HepG2 (cell line): ENCODE data around the gene BAIAP3. TPM values are rescaled to one million over a fixed set of nuclear protein-coding genes. Genes with fewer than 3 reads are reported as not detected.
A peak's percentile ranks its signal among the peaks of the same experiment; 100 is the strongest.

Source experiments
- ATAC-seq: fragments of 200-7000 bp; cut with Tn5 transposase; 3 replicates; pipeline ENCODE4 v1.9.1; 2020; ENCODE audit warnings: mild to moderate bottlenecking, moderate library complexity
- BruUV-seq: library from RNA; stranded (reverse); fragments of 400-500 nt; replicated peaks from 2 replicates; lab custom pipeline; 2021; lab: Mats Ljungman, UMichigan
- CTCF ChIA-PET: fragments of 300-600 bp; formaldehyde crosslinking; extraction: SDS; loops from one replicate; lab custom pipeline; 2021; ENCODE audit warnings: low total read pairs, inconsistent platforms, low intra/inter-chr PET ratio; lab: Yijun Ruan, JAX
- POLR2A ChIA-PET: fragments of 350-600 bp; sonication (Branson Sonifier 250); formaldehyde crosslinking; loops from one replicate; lab custom pipeline; 2020; ENCODE audit warnings: antibody characterized with exemption, inconsistent platforms; lab: Yijun Ruan, JAX
- DNase-seq: peaks from one replicate; pipeline ENCODE4 v3.0.0-alpha.2; 2015; ENCODE audit warnings: low spot score
- FAIRE-seq: peaks from 3 replicates; lab custom pipeline; 2011; peaks lifted over from hg19 to GRCh38; lab: Jason Lieb, UNC
- H2AFZ ChIP-seq: one replicate; pipeline ENCODE4 v1.6.1; 2011; ENCODE audit warnings: low read length, inconsistent platforms
- H3K27ac ChIP-seq: fragments of 300-600 bp; 3 replicates; pipeline ENCODE4 v1.8.0; 2011; ENCODE audit warnings: mixed run types, mild to moderate bottlenecking, mixed read lengths, low read length, inconsistent platforms; ENCODE audit not compliant: insufficient read depth; ENCODE audit errors: extremely low read length
- H3K27me3 ChIP-seq, 2 experiments: fragments of 200-600 bp in 1 of 2; 2 replicates in 1 of 2; 3 replicates in 1 of 2; pipeline versions ENCODE4 v1.6.0 to v1.8.0; 2011; ENCODE audit warnings: low read length in 2 of 2, mild to moderate bottlenecking in 2 of 2, moderate library complexity in 2 of 2, inconsistent platforms in 1 of 2; ENCODE audit not compliant: insufficient read depth in 2 of 2, control insufficient read depth in 1 of 2
- H3K36me3 ChIP-seq, 2 experiments: fragments of 200-600 bp in 1 of 2; replicated peaks in 1 of 2; 2 replicates in 1 of 2; 3 replicates in 1 of 2; pipeline versions ENCODE4 v1.5.1 to v1.8.0; 2011; ENCODE audit warnings: low read length in 2 of 2, inconsistent platforms in 1 of 2; ENCODE audit not compliant: insufficient read depth in 2 of 2, control insufficient read depth in 1 of 2
- H3K4me1 ChIP-seq: 2 replicates; pipeline ENCODE4 v1.5.1; 2012; ENCODE audit warnings: low read length, inconsistent platforms; ENCODE audit not compliant: insufficient read depth
- H3K4me2 ChIP-seq: 2 replicates; pipeline ENCODE4 v1.6.0; 2011; ENCODE audit warnings: low read depth, low read length, inconsistent platforms
- H3K4me3 ChIP-seq, 3 experiments: fragments of 200-600 bp in 1 of 3; sonication (generic), shearing (Covaris generic) in 1 of 3; replicated peaks in 1 of 3; 2 replicates each; pipeline ENCODE4 v1.5.1; 2011 to 2016; ENCODE audit warnings: low read length in 3 of 3, inconsistent platforms in 2 of 3, low read depth in 2 of 3, mild to moderate bottlenecking in 2 of 3, control low read depth in 1 of 3, mixed read lengths in 1 of 3; ENCODE audit not compliant: insufficient read depth in 1 of 3
- H3K79me2 ChIP-seq: one replicate; pipeline ENCODE4 v1.6.1; 2011; ENCODE audit warnings: low read length, inconsistent platforms; ENCODE audit not compliant: insufficient read depth
- H3K9ac ChIP-seq: 2 replicates; pipeline ENCODE4 v1.6.0; 2011; ENCODE audit warnings: mild to moderate bottlenecking, low read depth, low read length, inconsistent platforms; ENCODE audit not compliant: insufficient read depth
- H3K9me3 ChIP-seq: 2 replicates; pipeline ENCODE4 v1.5.1; 2012; ENCODE audit warnings: mild to moderate bottlenecking, low read length
- H4K20me1 ChIP-seq: 2 replicates; pipeline ENCODE4 v1.6.0; 2011; ENCODE audit warnings: inconsistent platforms, mild to moderate bottlenecking, low read length, moderate library complexity; ENCODE audit not compliant: insufficient read depth
- DNMT1 ChIP-seq: sonication (generic); formaldehyde crosslinking; IDR thresholded peaks from 2 replicates; pipeline ENCODE4 v1.5.1; 2020; ENCODE audit warnings: mild to moderate bottlenecking, missing genetic modification reagents
- HHEX ChIP-seq: IDR thresholded peaks from 2 replicates; pipeline ENCODE4 v1.6.1; 2016; ENCODE audit warnings: control low read depth
- KDM6A ChIP-seq: IDR thresholded peaks from 2 replicates; pipeline ENCODE4 v1.6.1; 2016; ENCODE audit warnings: low read depth
- MIER2 ChIP-seq: IDR thresholded peaks from 2 replicates; pipeline ENCODE4 v1.6.1; 2016; ENCODE audit warnings: missing biosample characterization, missing genetic modification reagents
- PCBP1 ChIP-seq: fragments of 200-400 bp; formaldehyde crosslinking; IDR thresholded peaks from 2 replicates; pipeline ENCODE4 v1.6.1; 2017; ENCODE audit warnings: mild to moderate bottlenecking, low read depth, low read length, borderline replicate concordance
- PTBP1 ChIP-seq: fragments of 200-400 bp; formaldehyde crosslinking; IDR thresholded peaks from 2 replicates; pipeline ENCODE4 v1.6.1; 2018; ENCODE audit warnings: low read length, low read depth; ENCODE audit not compliant: poor library complexity, severe bottlenecking
- RBM22 ChIP-seq: fragments of 200-400 bp; formaldehyde crosslinking; optimal IDR thresholded peaks from 2 replicates; pipeline ENCODE3; 2017; ENCODE audit warnings: mild to moderate bottlenecking, low read length, moderate library complexity
- RFX3 ChIP-seq: IDR thresholded peaks from 2 replicates; pipeline ENCODE4 v1.6.1; 2016; ENCODE audit warnings: missing biosample characterization, missing genetic modification reagents
- SNRNP70 ChIP-seq: fragments of 200-400 bp; formaldehyde crosslinking; IDR thresholded peaks from 2 replicates; pipeline ENCODE4 v1.6.1; 2017; ENCODE audit warnings: mild to moderate bottlenecking, low read depth, low read length, moderate library complexity
- SP1 ChIP-seq, 2 experiments: fragments of 450-650 bp in 1 of 2; sonication (generic) in 1 of 2; formaldehyde crosslinking in 1 of 2; IDR thresholded peaks; 2 replicates each; pipeline versions ENCODE4 v1.4.0 to v1.6.1; 2016 to 2020; ENCODE audit warnings: missing genetic modification reagents in 1 of 2
- SP5 ChIP-seq: IDR thresholded peaks from 2 replicates; pipeline ENCODE4 v1.6.1; 2016; ENCODE audit warnings: low read depth, borderline replicate concordance
- TRIM24 ChIP-seq: sonication (generic); formaldehyde crosslinking; IDR thresholded peaks from 2 replicates; pipeline ENCODE4 v1.8.0; 2022; ENCODE audit warnings: mild to moderate bottlenecking, missing genetic modification reagents
- YEATS2 ChIP-seq: sonication (generic); formaldehyde crosslinking; IDR thresholded peaks from 2 replicates; pipeline ENCODE4 v1.4.0; 2020; ENCODE audit warnings: missing genetic modification reagents, borderline replicate concordance
- ZBTB20 ChIP-seq: sonication (generic); formaldehyde crosslinking; IDR thresholded peaks from 2 replicates; pipeline ENCODE4 v1.8.1; 2023; ENCODE audit warnings: missing genetic modification reagents, low read depth, mild to moderate bottlenecking, borderline replicate concordance
- ZFP62 ChIP-seq: sonication (generic); formaldehyde crosslinking; IDR thresholded peaks from 2 replicates; pipeline ENCODE4 v1.4.0; 2020; ENCODE audit warnings: missing genetic modification reagents
- ZFP90 ChIP-seq: sonication (generic); formaldehyde crosslinking; IDR thresholded peaks from 2 replicates; pipeline ENCODE4 v1.8.0; 2022; ENCODE audit warnings: missing genetic modification reagents, mild to moderate bottlenecking, inconsistent platforms, borderline replicate concordance
- ZNF317 ChIP-seq: sonication (generic); formaldehyde crosslinking; IDR thresholded peaks from 2 replicates; pipeline ENCODE4 v1.5.0; 2020; ENCODE audit warnings: mild to moderate bottlenecking, missing genetic modification reagents
- ZNF75D ChIP-seq: sonication (generic); formaldehyde crosslinking; IDR thresholded peaks from 2 replicates; pipeline ENCODE4 v1.8.1; 2023; ENCODE audit warnings: missing genetic modification reagents, mild to moderate bottlenecking, borderline replicate concordance
- ZNF761 ChIP-seq: sonication (generic); formaldehyde crosslinking; conservative IDR thresholded peaks from 2 replicates; pipeline ENCODE4 v1.4.0; 2020; ENCODE audit warnings: mild to moderate bottlenecking, missing genetic modification reagents
- ZNF792 ChIP-seq: IDR thresholded peaks from 2 replicates; pipeline ENCODE4 v1.6.1; 2016
- ZNF850 ChIP-seq: sonication (generic); formaldehyde crosslinking; conservative IDR thresholded peaks from 2 replicates; pipeline ENCODE4 v1.9.0; 2021; ENCODE audit warnings: mild to moderate bottlenecking, missing genetic modification reagents
- ZNF891 ChIP-seq: sonication (generic); formaldehyde crosslinking; IDR thresholded peaks from 2 replicates; pipeline ENCODE4 v1.5.0; 2020; ENCODE audit warnings: mild to moderate bottlenecking, missing genetic modification reagents
- ZSCAN22 ChIP-seq: sonication (generic); formaldehyde crosslinking; IDR thresholded peaks from 2 replicates; pipeline ENCODE4 v1.4.0; 2020; ENCODE audit warnings: mild to moderate bottlenecking, missing genetic modification reagents
- WGBS: methylation state at CpG from one replicate; pipeline ENCODE4 v1.1.6; 2017; ENCODE audit warnings: low lambda C conversion rate; 5-methylcytosine and 5-hydroxymethylcytosine counted together
- in situ Hi-C: cut with HindIII; loops from 2 replicates; pipeline ENCODE4 v1.10.0; 2017; ENCODE audit warnings: low pct_unique_long_range_greater_than_20kb; ENCODE audit not compliant: extremely low pct_ligation_motif_present
- intact Hi-C: fragments of 100-400 bp; cut with micrococcal nuclease; formaldehyde crosslinking; loops from one replicate; pipeline ENCODE4 v1.10.0; 2022; ENCODE audit not compliant: unreplicated experiment
- polyA plus RNA-seq, 8 experiments: library from polyadenylated mRNA; depleted of rRNA in 3 of 8; stranded (reverse) in 7 of 8; unstranded in 1 of 8; fragments of >200 nt; fragmentation: Illumina TruSeq in 4 of 8; extraction: Trizol in 4 of 8; gene quantifications; 2 replicates each; pipeline versions ENCODE4 v1.2.1 to v1.2.3, GENCODE V29; 2011 to 2016; ENCODE audit warnings: low read depth in 4 of 8, missing spikeins in 1 of 8, mixed read lengths in 1 of 8; ENCODE audit not compliant: insufficient read depth in 1 of 8
- total RNA-seq, 5 experiments: library from RNA; depleted of rRNA; stranded (reverse); fragments of >200 nt; fragmentation: Illumina TruSeq; extraction: Trizol; gene quantifications; 2 replicates each; pipeline ENCODE4 v1.2.3, GENCODE V29; 2016; ENCODE audit warnings: low read depth in 1 of 5
- TF ChIP-seq, protein P1 (sequence below): sonication (generic); formaldehyde crosslinking; IDR thresholded peaks from 2 replicates; pipeline ENCODE4 v1.8.0; 2022; ENCODE audit warnings: missing genetic modification reagents, mild to moderate bottlenecking, inconsistent platforms, borderline replicate concordance
- TF ChIP-seq, protein P2 (sequence below): sonication (generic); formaldehyde crosslinking; IDR thresholded peaks from 2 replicates; pipeline ENCODE4 v1.4.0; 2020; ENCODE audit warnings: missing genetic modification reagents

The BAIAP3 gene
- total and polyA plus RNA-seq, 2 of the 13 experiments (the other 11 are each of a cell fraction or from before 2014, with no cell fraction given): 3.2 to 5.7 TPM

DNA sequence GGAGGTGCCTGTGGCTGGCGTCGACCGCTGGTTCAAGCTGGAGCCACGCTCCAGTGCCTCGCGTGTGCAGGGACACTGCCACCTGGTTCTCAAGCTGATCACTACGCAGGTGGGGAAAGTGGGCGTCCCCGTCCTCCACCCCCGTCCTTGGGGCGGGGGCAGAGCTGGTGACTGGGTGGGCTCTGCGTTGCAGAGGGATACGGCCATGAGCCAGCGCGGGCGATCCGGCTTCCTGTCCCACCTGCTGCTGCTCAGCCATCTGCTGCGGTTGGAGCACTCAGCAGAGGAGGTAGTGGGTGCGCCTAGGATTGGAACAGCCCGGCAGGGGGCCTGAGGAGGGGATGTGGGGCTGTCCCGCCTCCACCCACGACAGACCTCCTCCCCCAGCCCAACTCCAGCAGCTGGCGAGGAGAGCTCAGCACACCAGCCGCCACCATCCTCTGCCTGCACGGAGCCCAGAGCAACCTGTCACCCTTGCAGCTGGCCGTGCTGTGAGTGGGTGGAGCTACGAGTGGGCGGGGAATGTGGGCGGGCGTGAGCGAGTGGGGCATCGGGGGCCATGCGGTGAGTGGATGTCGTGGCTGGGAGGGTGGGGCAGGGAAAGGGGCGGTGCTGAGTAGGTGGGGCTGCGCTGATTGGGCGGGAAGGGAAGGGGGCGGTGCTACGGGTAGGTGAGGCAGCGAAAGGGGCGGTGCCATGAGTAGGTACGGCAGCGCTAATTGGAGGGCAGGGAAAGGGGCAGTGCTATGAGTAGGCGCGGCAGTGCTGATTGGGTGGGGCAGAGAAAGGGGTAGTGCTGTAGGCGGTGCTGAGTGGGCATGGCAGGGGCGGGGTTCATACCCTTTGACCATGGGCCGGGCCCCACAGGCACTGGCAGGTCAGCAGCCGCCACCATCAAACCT, 9.3 kb downstream of the BAIAP3 start:
- POLR2A ChIA-PET: interaction anchor here (0.6 to 2.3 kb wide), 8 partner anchors 11 to 169 kb away, joined by 3 to 25 read pairs (median 4); partner anchors contain the start of genes BAIAP3, UBE2I and UQCC4
- Histone ChIP-seq H2AFZ (no peak overlapping the region), H3K27me3 (peaks cover 4 to 29% of the 10 kb centered on the region in 2 experiments; a peak in 3 of 5 replicates), H3K79me2 (no peaks in the 10 kb centered on the region), H3K27ac (no peak overlapping the region), H3K4me3 (peak overlapping the region; percentile 60 to 87 (median 71)), H3K4me2 (peak overlapping the region; percentile 99), H3K4me1 (peaks cover 19% of the 10 kb centered on the region), H3K9ac (peak overlapping the region; percentile 57), H3K9me3 (no peaks in the 10 kb centered on the region), H3K36me3 (no peaks in the 10 kb centered on the region; a peak in 1 of 5 replicates), H4K20me1 (no peaks in the 10 kb centered on the region)
- CTCF ChIA-PET: no interaction called here
- 2% methylated on average over 26 of the region's 49 CpGs for WGBS
- ATAC-seq (peak; percentile 93), DNase-seq (peak; percentile 96), FAIRE-seq (peak; percentile 93)
- intact Hi-C loops: no loop called here
- BruUV-seq: no TSS peak
- in situ Hi-C loops: no loop called here
- TF ChIP-seq ZNF891 (CRISPR knock-in tag) (0 out of 2 replicates have a peak, but pooled peaks have one; percentile 20), RFX3 (CRISPR knock-in tag) (no peak), HHEX (CRISPR knock-in tag) (no peak), ZFP90 (CRISPR knock-in tag) (no peak), PTBP1 (no peak), ZNF75D (no peak), ZBTB20 (no peak), ZNF761 (CRISPR knock-in tag) (no peak), ZNF317 (no peak), KDM6A (CRISPR knock-in tag) (no peak), ZNF792 (CRISPR knock-in tag) (no peak), ZNF850 (CRISPR knock-in tag) (no peak), SP1 (IDR thresholded peaks at IDR 0.05) (peak; percentile 99), SP1 (CRISPR knock-in tag; IDR thresholded peaks at IDR 0.05) (peak; percentile 99), PCBP1 (peak; percentile 40; the same call in 1 of the 2 replicates), RBM22 (no peak), DNMT1 (CRISPR knock-in tag) (no peak), ZFP62 (CRISPR knock-in tag) (no peak), ZSCAN22 (CRISPR knock-in tag) (peak; percentile 99), MIER2 (no peak), YEATS2 (0 out of 2 replicates have a peak, but pooled peaks have one; percentile 23), TRIM24 (no peak), SP5 (CRISPR knock-in tag) (peak; percentile 76), SNRNP70 (no peak)
- TF ChIP-seq, protein P1, sequence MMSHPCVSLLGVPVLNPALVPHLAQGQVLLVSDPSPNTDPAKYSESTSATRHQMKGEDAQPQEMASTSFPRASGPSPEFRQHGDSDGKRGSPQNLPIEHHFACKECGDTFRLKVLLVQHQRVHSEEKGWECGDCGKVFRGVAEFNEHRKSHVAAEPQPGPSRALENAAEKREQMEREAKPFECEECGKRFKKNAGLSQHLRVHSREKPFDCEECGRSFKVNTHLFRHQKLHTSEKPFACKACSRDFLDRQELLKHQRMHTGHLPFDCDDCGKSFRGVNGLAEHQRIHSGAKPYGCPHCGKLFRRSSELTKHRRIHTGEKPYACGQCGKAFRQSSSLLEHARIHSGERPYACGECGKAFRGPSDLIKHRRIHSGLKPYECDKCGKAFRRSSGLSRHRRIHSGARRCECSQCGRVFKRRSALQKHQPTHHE (CRISPR knock-in tag): 0 out of 2 replicates have a peak, but pooled peaks have one; percentile 37
- TF ChIP-seq, protein P2, sequence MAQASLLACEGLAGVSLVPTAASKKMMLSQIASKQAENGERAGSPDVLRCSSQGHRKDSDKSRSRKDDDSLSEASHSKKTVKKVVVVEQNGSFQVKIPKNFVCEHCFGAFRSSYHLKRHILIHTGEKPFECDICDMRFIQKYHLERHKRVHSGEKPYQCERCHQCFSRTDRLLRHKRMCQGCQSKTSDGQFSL (CRISPR knock-in tag): no peak
